Endothelial cell of umbilical vein (primary cell): Measurements from ENCODE around the gene OTUD5. TPM values are rescaled to one million over a fixed set of nuclear protein-coding genes. Genes with fewer than 3 reads are reported as not detected.

ENCODE experiments used
- BruUV-seq: library from RNA; stranded (reverse); fragments of 400-500 nt; replicated peaks from 2 replicates; lab custom pipeline; 2021; lab: Mats Ljungman, UMichigan
- CTCF ChIA-PET: fragments of 300-600, 350-600 bp; sonication (Branson Sonifier 250); formaldehyde crosslinking; loops from one replicate; lab custom pipeline; 2021; ENCODE audit warnings: antibody characterized with exemption, inconsistent platforms; lab: Charles Lee
- POLR2A ChIA-PET: fragments of 300-600, 350-600 bp; sonication (Branson Sonifier 250); formaldehyde crosslinking; loops from one replicate; lab custom pipeline; 2021; ENCODE audit warnings: antibody characterized with exemption, inconsistent platforms; lab: Charles Lee
- DNase-seq: peaks from one replicate; pipeline ENCODE4 v3.0.0-alpha.2; 2011; ENCODE audit warnings: low read depth, low spot score
- FAIRE-seq: peaks from 2 replicates; lab custom pipeline; 2011; peaks lifted over from hg19 to GRCh38; lab: Jason Lieb, UNC
- H2AFZ ChIP-seq: 2 replicates; pipeline ENCODE4 v1.6.0; 2012; ENCODE audit warnings: low read depth, low read length, control low read depth, inconsistent platforms
- H3K27ac ChIP-seq: 2 replicates; pipeline ENCODE4 v1.5.1; 2011; ENCODE audit warnings: low read depth, mild to moderate bottlenecking, control low read depth, low read length, moderate library complexity; ENCODE audit not compliant: insufficient read depth
- H3K27me3 ChIP-seq, 2 experiments: 2 replicates each; pipeline versions ENCODE4 v1.6.0 to v1.6.1; 2011; ENCODE audit warnings: low read length in 2 of 2, mixed read lengths in 1 of 2; ENCODE audit not compliant: control insufficient read depth in 2 of 2, insufficient read depth in 2 of 2
- H3K36me3 ChIP-seq, 2 experiments: 2 replicates in 1 of 2; 3 replicates in 1 of 2; pipeline ENCODE4 v1.5.1; 2011; ENCODE audit warnings: low read length in 2 of 2, mild to moderate bottlenecking in 1 of 2, moderate library complexity in 1 of 2; ENCODE audit not compliant: control insufficient read depth in 2 of 2, insufficient read depth in 2 of 2; ENCODE audit errors: extremely low read depth in 1 of 2
- H3K4me1 ChIP-seq: 3 replicates; pipeline ENCODE4 v1.5.1; 2011; ENCODE audit warnings: mild to moderate bottlenecking, low read length; ENCODE audit not compliant: control insufficient read depth, insufficient read depth; ENCODE audit errors: extremely low read depth
- H3K4me2 ChIP-seq: 2 replicates; pipeline ENCODE4 v1.6.1; 2011; ENCODE audit warnings: low read length, control low read depth, mixed read lengths; ENCODE audit not compliant: insufficient read depth
- H3K4me3 ChIP-seq, 3 experiments: fragments of 200-600 bp in 1 of 3; sonication (generic), shearing (Covaris generic) in 1 of 3; replicated peaks in 1 of 3; 2 replicates each; pipeline ENCODE4 v1.5.1; 2011 to 2016; ENCODE audit warnings: control low read depth in 3 of 3, low read length in 3 of 3, mild to moderate bottlenecking in 2 of 3, inconsistent platforms in 1 of 3, low read depth in 1 of 3, moderate library complexity in 1 of 3; ENCODE audit not compliant: insufficient read depth in 1 of 3
- H3K79me2 ChIP-seq: 2 replicates; pipeline ENCODE4 v1.6.0; 2012; ENCODE audit warnings: low read length, inconsistent platforms; ENCODE audit not compliant: control insufficient read depth, insufficient read depth
- H3K9ac ChIP-seq: replicated peaks from 2 replicates; pipeline ENCODE3; 2011; ENCODE audit warnings: low read length, control low read depth; ENCODE audit not compliant: insufficient read depth; ENCODE audit errors: extremely low read depth
- H3K9me1 ChIP-seq: replicated peaks from 3 replicates; pipeline ENCODE4 v1.6.0; 2011; ENCODE audit warnings: mild to moderate bottlenecking, low read length; ENCODE audit not compliant: control insufficient read depth, insufficient read depth; ENCODE audit errors: extremely low read depth
- H3K9me3 ChIP-seq: replicated peaks from 2 replicates; pipeline ENCODE4 v1.5.1; 2012; ENCODE audit warnings: low read length, inconsistent platforms; ENCODE audit not compliant: control insufficient read depth, insufficient read depth
- H4K20me1 ChIP-seq: replicated peaks from 2 replicates; pipeline ENCODE3; 2011; ENCODE audit warnings: mild to moderate bottlenecking, low read length; ENCODE audit not compliant: control insufficient read depth, insufficient read depth; ENCODE audit errors: extremely low read depth
- CTCF ChIP-seq, 2 donors: IDR thresholded peaks; 1 replicate in 1 of 2; 2 replicates in 1 of 2; pipeline ENCODE4 v1.5.1; 2011; ENCODE audit warnings: low read length in 2 of 2, mild to moderate bottlenecking in 2 of 2, moderate library complexity in 2 of 2, control low read depth in 1 of 2, inconsistent platforms in 1 of 2, low read depth in 1 of 2; ENCODE audit not compliant: insufficient read depth in 1 of 2; ENCODE audit errors: extremely low read depth in 1 of 2
- EZH2 ChIP-seq: IDR thresholded peaks from 2 replicates; pipeline ENCODE4 v1.6.1; 2012; ENCODE audit warnings: borderline replicate concordance, low read depth, mild to moderate bottlenecking, moderate library complexity, low read length, inconsistent platforms; ENCODE audit not compliant: severe bottlenecking
- FOS ChIP-seq: IDR thresholded peaks from 2 replicates; pipeline ENCODE4 v1.6.1; 2011; ENCODE audit warnings: mild to moderate bottlenecking, low read length, moderate library complexity, borderline replicate concordance; ENCODE audit not compliant: insufficient read depth
- GATA2 ChIP-seq: IDR thresholded peaks from 2 replicates; pipeline ENCODE4 v1.7.0; 2011; ENCODE audit warnings: low read depth, mild to moderate bottlenecking, moderate library complexity, mixed read lengths, low read length; ENCODE audit not compliant: insufficient read length, insufficient read depth
- JUN ChIP-seq: IDR thresholded peaks from 2 replicates; pipeline ENCODE4 v1.6.1; 2011; ENCODE audit warnings: borderline replicate concordance, low read depth; ENCODE audit not compliant: insufficient read length, insufficient read depth
- MYC ChIP-seq: IDR thresholded peaks from one replicate; pipeline ENCODE4 v1.6.1; 2011; ENCODE audit warnings: mild to moderate bottlenecking, low read depth, low read length
- POLR2A ChIP-seq: IDR thresholded peaks from 2 replicates; pipeline ENCODE4 v1.6.1; 2012; ENCODE audit warnings: low read depth, mild to moderate bottlenecking, control low read depth, low read length
- POLR2AphosphoS5 ChIP-seq: IDR thresholded peaks from 2 replicates; pipeline ENCODE4 v1.6.1; 2012; ENCODE audit warnings: low read depth, mild to moderate bottlenecking, control low read depth, low read length, moderate library complexity; ENCODE audit not compliant: insufficient read depth
- dilution Hi-C: fragments of 300-500 bp; cut with MboI; formaldehyde crosslinking; loops from one replicate; pipeline ENCODE4 v1.15.0; 2019; ENCODE audit warnings: low sequenced_read_pairs; ENCODE audit not compliant: extremely low pct_ligation_motif_present
- intact Hi-C: fragments of 100-400 bp; cut with micrococcal nuclease; formaldehyde crosslinking; loops from one replicate; pipeline ENCODE4 v1.10.0; 2022
- polyA plus RNA-seq, 4 experiments: library from polyadenylated mRNA; depleted of rRNA in 3 of 4; stranded (reverse) in 3 of 4; unstranded in 1 of 4; fragments of >200 nt; gene quantifications; 2 replicates each; pipeline versions ENCODE4 v1.2.1 to v1.2.3, GENCODE V29; 2011 to 2012; ENCODE audit warnings: missing spikeins in 1 of 4
- total RNA-seq: library from RNA; stranded (reverse); gene quantifications from 2 replicates; pipeline ENCODE4 v1.2.3, GENCODE V29; 2021
- TF ChIP-seq, protein P1 (sequence below): IDR thresholded peaks from 2 replicates; pipeline ENCODE4 v1.6.1; 2011; ENCODE audit not compliant: insufficient read depth, insufficient read length

The OTUD5 gene
- total and polyA plus RNA-seq, 2 donors (not counting 3 experiments of a cell fraction or from before 2014, with no cell fraction given): 44.3 to 44.6 TPM

DNA sequence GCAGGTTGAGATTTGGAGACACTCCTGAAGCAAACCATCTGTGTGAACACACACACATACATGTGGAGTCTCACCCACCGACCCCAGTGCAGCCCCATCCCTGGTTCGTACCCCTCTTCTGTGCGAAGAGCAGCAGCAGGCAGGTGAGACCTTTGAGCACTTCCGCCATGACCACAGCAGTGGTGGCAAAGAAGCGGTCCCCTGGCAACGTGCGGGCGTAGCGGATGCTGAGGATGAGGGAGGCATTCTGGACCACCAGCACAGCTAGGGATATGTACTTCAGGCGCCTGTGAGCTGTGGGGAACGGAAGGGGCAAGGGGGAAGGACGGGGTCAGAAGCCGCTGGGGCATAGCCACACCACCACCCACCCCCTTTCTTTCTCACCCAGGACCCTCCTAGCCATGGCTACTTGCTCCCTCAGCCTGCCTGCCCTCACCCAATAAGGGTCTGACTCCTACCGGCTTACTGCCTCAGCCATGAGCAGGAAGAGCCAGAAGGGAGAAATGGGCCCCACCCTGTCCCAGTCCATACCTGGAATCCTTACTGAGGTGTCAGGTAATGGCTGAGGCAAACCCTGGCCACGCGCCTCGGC is 47.6 kb downstream of the OTUD5 start:
- ChIA-PET CTCF (no interaction called here), POLR2A (no interaction called here)
- no peak overlapping the region for H3K4me3 ChIP-seq
- no TSS peak for BruUV-seq
- H3K36me3 ChIP-seq: peaks cover 0 to 1% of the 10 kb centered on the region in 2 experiments
- peaks cover 9% of the 10 kb centered on the region for H3K4me1 ChIP-seq
- H4K20me1 ChIP-seq: no peaks in the 10 kb centered on the region
- no peak overlapping the region for H3K9ac ChIP-seq
- no peak overlapping the region for H3K27ac ChIP-seq
- no peak for FAIRE-seq
- no peaks in the 10 kb centered on the region for H3K9me1 ChIP-seq
- peak overlapping the region; percentile 80 for H3K4me2 ChIP-seq
- H3K27me3 ChIP-seq: no peaks in the 10 kb centered on the region
- intact Hi-C loops: loop anchor here (2.0 kb wide), 1 partner anchor 13 kb away; the partner anchor contains the start of genes PQBP1 and TIMM17B
- dilution Hi-C loops: no loop called here
- H3K79me2 ChIP-seq: peaks cover 17% of the 10 kb centered on the region
- no peak for TF ChIP-seq JUN
- TF ChIP-seq POLR2AphosphoS5: no peak
- TF ChIP-seq MYC: no peak
- TF ChIP-seq, protein P1, sequence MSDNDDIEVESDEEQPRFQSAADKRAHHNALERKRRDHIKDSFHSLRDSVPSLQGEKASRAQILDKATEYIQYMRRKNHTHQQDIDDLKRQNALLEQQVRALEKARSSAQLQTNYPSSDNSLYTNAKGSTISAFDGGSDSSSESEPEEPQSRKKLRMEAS: no peak
- TF ChIP-seq GATA2: no peak
- TF ChIP-seq FOS: no peak
- no peak for TF ChIP-seq CTCF (IDR thresholded peaks at IDR 0.05; ENCODE audit: extremely low read depth in 1 of 2, insufficient read depth in 1 of 2, low read depth in 1 of 2, low read length in 2 of 2)
- TF ChIP-seq POLR2A: no peak
- no peak for TF ChIP-seq EZH2
- no peaks in the 10 kb centered on the region for H3K9me3 ChIP-seq
- H2AFZ ChIP-seq: no peak overlapping the region
- DNase-seq: no peak
